K562 (cell line): ENCODE measurements around the gene C2CD2. TPM values are rescaled to one million over a fixed set of nuclear protein-coding genes. Genes with fewer than 3 reads are reported as not detected.

ENCODE experiments used
- CTBP1 ChIP-seq: fragments of 450-650 bp; IDR thresholded peaks from 2 replicates; pipeline ENCODE4 v1.6.1; 2016; ENCODE audit warnings: borderline replicate concordance
- DPF2 ChIP-seq: fragments of 450-650 bp; IDR thresholded peaks from 2 replicates; pipeline ENCODE4 v1.6.1; 2016
- FOSL1 ChIP-seq: fragments of 200-800 bp; sonication (Bioruptor generic); conservative IDR thresholded peaks from 2 replicates; pipeline ENCODE4 v1.6.1; 2016; ENCODE audit warnings: missing genetic modification characterization, missing compliant biosample characterization
- HDAC2 ChIP-seq: fragments of 450-650 bp; IDR thresholded peaks from 2 replicates; pipeline ENCODE4 v1.6.1; 2016; ENCODE audit warnings: mild to moderate bottlenecking
- L3MBTL2 ChIP-seq: fragments of 450-650 bp; IDR thresholded peaks from 2 replicates; pipeline ENCODE4 v1.6.1; 2016; ENCODE audit warnings: mild to moderate bottlenecking, moderate library complexity
- MTA1 ChIP-seq: fragments of 450-650 bp; IDR thresholded peaks from 2 replicates; pipeline ENCODE4 v1.6.1; 2017; ENCODE audit warnings: borderline replicate concordance
- NBN ChIP-seq: fragments of 450-650 bp; IDR thresholded peaks from 2 replicates; pipeline ENCODE4 v1.6.1; 2016; ENCODE audit warnings: low read depth, mild to moderate bottlenecking
- NCOA1 ChIP-seq: fragments of 450-650 bp; IDR thresholded peaks from 2 replicates; pipeline ENCODE4 v1.6.1; 2016; ENCODE audit warnings: low read depth
- NFXL1 ChIP-seq: fragments of 450-650 bp; formaldehyde crosslinking; IDR thresholded peaks from 2 replicates; pipeline ENCODE4 v1.4.0; 2021; ENCODE audit warnings: mild to moderate bottlenecking
- PYGO2 ChIP-seq: fragments of 450-650 bp; IDR thresholded peaks from 2 replicates; pipeline ENCODE4 v1.6.1; 2016; ENCODE audit warnings: mild to moderate bottlenecking, missing genetic modification characterization, moderate library complexity, missing compliant biosample characterization
- RBM14 ChIP-seq: fragments of 200-400 bp; formaldehyde crosslinking; IDR thresholded peaks from 2 replicates; pipeline ENCODE4 v1.6.1; 2018; ENCODE audit warnings: low read depth, mild to moderate bottlenecking, low read length, moderate library complexity, borderline replicate concordance; ENCODE audit not compliant: insufficient read depth
- TAL1 ChIP-seq: fragments of 450-650 bp; IDR thresholded peaks from 2 replicates; pipeline ENCODE4 v1.6.1; 2016; ENCODE audit warnings: mild to moderate bottlenecking
- TCF3 ChIP-seq: sonication (generic); formaldehyde crosslinking; IDR thresholded peaks from 2 replicates; pipeline ENCODE4 v1.4.0; 2020; ENCODE audit warnings: mild to moderate bottlenecking, missing genetic modification reagents
- ZEB2 ChIP-seq: fragments of 450-650 bp; IDR thresholded peaks from 2 replicates; pipeline ENCODE4 v1.6.1; 2016
- ZNF830 ChIP-seq: fragments of 250-450 bp; sonication (Bioruptor Pico); IDR thresholded peaks from 2 replicates; pipeline ENCODE4 v1.5.0; 2021; ENCODE audit warnings: mild to moderate bottlenecking
- polyA plus RNA-seq, 8 experiments: library from polyadenylated mRNA; depleted of rRNA in 4 of 8; stranded (reverse) in 5 of 8; unstranded in 3 of 8; fragments of >200 nt; fragmentation: Nextera tagmentation in 2 of 8; fragmentation: Illumina TruSeq in 1 of 8; extraction: Ambion mirVana in 2 of 8; extraction: Trizol in 1 of 8; gene quantifications; 2 replicates each; pipeline versions ENCODE4 v1.2.1 to v1.2.3, GENCODE V29; 2011 to 2014; ENCODE audit warnings: inconsistent platforms in 1 of 8, missing spikeins in 1 of 8
- total RNA-seq, 7 experiments: library from RNA; depleted of rRNA in 6 of 7; stranded (reverse); fragments of >200 nt in 6 of 7; fragmentation: Illumina TruSeq in 2 of 7; extraction: Trizol in 2 of 7; gene quantifications; 2 replicates each; pipeline versions ENCODE4 v1.2.1 to v1.2.3, GENCODE V29; 2011 to 2021; ENCODE audit warnings: low replicate concordance in 1 of 7
- TF ChIP-seq, protein P1 (sequence below), 2 experiments: fragments of 450-650 bp in 1 of 2; sonication (generic) in 1 of 2; formaldehyde crosslinking in 1 of 2; IDR thresholded peaks in 1 of 2; conservative IDR thresholded peaks in 1 of 2; 2 replicates each; pipeline versions ENCODE4 v1.6.1 to v1.8.1; 2016 to 2023; ENCODE audit warnings: mild to moderate bottlenecking in 2 of 2, moderate library complexity in 2 of 2, inconsistent platforms in 1 of 2, missing genetic modification reagents in 1 of 2
- TF ChIP-seq, protein P2 (sequence below): sonication (generic); IDR thresholded peaks from 2 replicates; pipeline ENCODE4 v1.6.1; 2016
- TF ChIP-seq, protein P3 (sequence below): fragments of 450-650 bp; IDR thresholded peaks from 2 replicates; pipeline ENCODE4 v1.6.1; 2016; ENCODE audit warnings: low read depth

C2CD2 gene
- total and polyA plus RNA-seq, 9 of the 15 experiments (the other 6 are each of a cell fraction or from before 2014, with no cell fraction given): 1.3 to 21.6 (median 12.1) TPM

DNA sequence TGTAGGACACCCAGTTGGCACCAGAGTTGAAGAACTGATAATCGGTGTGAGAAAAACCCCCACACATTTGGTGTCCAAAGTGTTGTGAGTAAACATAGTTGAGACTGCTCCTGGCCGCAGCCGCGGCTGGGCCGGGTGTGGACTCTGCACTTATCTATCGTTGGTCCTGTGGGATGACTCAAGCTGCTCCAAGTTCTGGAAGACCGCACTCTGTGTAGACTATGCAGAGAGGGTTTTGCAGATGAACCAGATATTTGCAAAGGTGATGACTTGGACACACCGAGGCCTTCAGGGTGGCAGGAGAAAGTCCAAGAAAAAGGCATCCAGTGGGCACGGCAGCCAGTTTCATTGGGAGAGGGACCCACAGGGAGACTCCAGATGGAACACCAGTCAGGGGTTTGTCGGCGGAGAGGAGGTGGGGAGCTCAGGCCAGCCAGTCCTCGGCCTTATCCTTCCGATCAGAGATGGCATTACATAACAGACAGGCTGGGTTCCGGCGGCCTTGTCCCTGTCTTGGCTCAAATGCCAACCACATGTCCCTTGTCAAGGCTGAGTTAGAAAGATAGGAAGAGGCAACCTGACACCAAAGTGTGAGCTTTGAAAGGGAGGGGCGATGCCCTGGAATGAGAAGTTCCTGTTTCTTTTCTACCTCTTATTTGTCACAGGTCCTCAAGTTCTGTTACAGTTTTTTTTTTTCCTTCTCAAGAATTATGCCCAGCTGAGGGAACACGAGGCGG lies 21.1 kb downstream of the C2CD2 start (continued):
- TF ChIP-seq, protein P1, sequence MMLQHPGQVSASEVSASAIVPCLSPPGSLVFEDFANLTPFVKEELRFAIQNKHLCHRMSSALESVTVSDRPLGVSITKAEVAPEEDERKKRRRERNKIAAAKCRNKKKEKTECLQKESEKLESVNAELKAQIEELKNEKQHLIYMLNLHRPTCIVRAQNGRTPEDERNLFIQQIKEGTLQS (IDR thresholded peaks at IDR 0.05): peak; percentile 62; the same call in 1 of the 2 replicates
- TF ChIP-seq, protein P1 (CRISPR knock-in tag; conservative IDR thresholded peaks at IDR 0.05): no peak; the same call in 1 of the 2 replicates
- TF ChIP-seq RBM14 (no peak), DPF2 (peak; percentile 68; the same call in 1 of the 2 replicates), NBN (no peak), FOSL1 (tag) (peak; percentile 92), ZEB2 (0 out of 2 replicates have a peak, but pooled peaks have one; percentile 45), PYGO2 (no peak), HDAC2 (peak; percentile 47; the same call in 1 of the 2 replicates), L3MBTL2 (0 out of 2 replicates have a peak, but pooled peaks have one; percentile 17), CTBP1 (peak; percentile 69), TAL1 (peak; percentile 27; the same call in 1 of the 2 replicates), NFXL1 (no peak), MTA1 (no peak), TCF3 (CRISPR knock-in tag) (peak; percentile 64; the same call in 1 of the 2 replicates), NCOA1 (no peak), ZNF830 (CRISPR knock-in tag) (0 out of 2 replicates have a peak, but pooled peaks have one; percentile 64)
- TF ChIP-seq, protein P2, sequence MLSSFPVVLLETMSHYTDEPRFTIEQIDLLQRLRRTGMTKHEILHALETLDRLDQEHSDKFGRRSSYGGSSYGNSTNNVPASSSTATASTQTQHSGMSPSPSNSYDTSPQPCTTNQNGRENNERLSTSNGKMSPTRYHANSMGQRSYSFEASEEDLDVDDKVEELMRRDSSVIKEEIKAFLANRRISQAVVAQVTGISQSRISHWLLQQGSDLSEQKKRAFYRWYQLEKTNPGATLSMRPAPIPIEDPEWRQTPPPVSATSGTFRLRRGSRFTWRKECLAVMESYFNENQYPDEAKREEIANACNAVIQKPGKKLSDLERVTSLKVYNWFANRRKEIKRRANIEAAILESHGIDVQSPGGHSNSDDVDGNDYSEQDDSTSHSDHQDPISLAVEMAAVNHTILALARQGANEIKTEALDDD: peak; percentile 88
- TF ChIP-seq, protein P3, sequence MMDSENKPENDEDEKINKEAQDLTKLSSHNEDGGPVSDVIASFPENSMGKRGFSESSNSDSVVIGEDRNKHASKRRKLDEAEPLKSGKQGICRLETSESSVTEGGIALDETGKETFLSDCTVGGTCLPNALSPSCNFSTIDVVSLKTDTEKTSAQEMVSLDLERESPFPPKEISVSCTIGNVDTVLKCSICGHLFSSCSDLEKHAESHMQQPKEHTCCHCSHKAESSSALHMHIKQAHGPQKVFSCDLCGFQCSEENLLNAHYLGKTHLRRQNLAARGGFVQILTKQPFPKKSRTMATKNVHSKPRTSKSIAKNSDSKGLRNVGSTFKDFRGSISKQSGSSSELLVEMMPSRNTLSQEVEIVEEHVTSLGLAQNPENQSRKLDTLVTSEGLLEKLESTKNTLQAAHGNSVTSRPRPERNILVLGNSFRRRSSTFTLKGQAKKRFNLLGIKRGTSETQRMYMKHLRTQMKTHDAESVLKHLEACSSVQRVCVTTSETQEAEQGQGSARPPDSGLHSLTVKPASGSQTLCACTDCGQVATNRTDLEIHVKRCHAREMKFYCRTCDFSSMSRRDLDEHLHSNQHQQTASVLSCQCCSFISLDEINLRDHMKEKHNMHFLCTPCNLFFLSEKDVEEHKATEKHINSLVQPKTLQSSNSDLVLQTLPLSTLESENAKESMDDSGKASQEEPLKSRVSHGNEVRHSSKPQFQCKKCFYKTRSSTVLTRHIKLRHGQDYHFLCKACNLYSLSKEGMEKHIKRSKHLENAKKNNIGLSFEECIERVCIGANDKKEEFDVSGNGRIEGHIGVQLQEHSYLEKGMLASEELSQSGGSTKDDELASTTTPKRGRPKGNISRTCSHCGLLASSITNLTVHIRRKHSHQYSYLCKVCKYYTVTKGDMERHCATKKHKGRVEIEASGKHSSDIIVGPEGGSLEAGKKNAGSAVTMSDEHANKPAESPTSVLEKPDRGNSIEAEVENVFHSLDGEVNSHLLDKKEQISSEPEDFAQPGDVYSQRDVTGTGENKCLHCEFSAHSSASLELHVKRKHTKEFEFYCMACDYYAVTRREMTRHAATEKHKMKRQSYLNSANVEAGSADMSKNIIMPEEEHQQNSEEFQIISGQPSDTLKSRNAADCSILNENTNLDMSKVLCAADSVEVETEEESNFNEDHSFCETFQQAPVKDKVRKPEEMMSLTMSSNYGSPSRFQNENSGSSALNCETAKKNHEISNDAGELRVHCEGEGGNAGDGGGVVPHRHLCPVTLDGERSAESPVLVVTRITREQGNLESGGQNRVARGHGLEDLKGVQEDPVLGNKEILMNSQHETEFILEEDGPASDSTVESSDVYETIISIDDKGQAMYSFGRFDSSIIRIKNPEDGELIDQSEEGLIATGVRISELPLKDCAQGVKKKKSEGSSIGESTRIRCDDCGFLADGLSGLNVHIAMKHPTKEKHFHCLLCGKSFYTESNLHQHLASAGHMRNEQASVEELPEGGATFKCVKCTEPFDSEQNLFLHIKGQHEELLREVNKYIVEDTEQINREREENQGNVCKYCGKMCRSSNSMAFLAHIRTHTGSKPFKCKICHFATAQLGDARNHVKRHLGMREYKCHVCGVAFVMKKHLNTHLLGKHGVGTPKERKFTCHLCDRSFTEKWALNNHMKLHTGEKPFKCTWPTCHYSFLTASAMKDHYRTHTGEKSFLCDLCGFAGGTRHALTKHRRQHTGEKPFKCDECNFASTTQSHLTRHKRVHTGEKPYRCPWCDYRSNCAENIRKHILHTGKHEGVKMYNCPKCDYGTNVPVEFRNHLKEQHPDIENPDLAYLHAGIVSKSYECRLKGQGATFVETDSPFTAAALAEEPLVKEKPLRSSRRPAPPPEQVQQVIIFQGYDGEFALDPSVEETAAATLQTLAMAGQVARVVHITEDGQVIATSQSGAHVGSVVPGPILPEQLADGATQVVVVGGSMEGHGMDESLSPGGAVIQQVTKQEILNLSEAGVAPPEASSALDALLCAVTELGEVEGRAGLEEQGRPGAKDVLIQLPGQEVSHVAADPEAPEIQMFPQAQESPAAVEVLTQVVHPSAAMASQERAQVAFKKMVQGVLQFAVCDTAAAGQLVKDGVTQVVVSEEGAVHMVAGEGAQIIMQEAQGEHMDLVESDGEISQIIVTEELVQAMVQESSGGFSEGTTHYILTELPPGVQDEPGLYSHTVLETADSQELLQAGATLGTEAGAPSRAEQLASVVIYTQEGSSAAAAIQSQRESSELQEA: no peak
